ENCODE results near the gene ELP4.
"Not testable (repeated sequence)": the region's sequence is repeated elsewhere in the genome, so short reads cannot be mapped to it uniquely, and the experiment has no call there.

The ELP4 gene

DNA sequence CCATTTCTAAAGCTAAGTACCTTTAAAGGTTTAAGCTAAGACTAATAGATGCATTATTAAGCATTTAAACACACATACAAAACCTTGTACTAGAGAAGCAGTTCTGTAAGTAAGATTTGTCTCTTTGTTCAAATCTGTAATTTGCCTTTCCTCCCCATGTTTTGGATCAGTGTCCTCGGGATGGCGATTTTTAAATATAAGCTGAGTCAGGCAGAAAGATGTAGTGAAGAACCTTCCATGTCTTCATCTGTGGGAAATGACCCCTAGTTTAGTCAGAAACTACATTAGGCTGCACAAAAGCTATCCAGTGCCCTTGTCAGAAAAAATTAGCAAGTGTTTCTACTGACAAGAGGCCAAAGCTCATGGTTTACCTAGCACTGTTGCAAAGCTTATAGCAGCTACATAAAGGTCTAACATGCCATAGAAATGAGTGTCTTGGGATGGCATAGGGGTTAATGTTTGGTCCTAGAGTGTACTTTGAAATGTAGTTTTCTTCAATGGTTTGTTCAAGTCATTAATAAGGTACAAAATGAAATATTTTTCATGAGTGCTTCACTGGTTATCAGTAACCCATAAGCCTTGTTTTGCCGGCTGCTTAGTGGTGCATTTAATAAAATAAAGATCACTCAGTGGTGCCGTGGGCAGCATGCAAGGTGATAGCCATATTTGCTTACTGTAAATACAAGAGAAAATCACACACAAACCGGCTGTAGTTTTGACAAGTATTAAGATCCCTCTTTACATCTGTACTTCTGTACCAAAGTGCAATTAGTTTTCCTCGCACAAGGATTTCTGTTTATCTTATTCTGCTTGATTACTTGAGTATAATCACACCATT, 139.8 kb downstream of the ELP4 start:
- DNase-seq: no peak

DNA sequence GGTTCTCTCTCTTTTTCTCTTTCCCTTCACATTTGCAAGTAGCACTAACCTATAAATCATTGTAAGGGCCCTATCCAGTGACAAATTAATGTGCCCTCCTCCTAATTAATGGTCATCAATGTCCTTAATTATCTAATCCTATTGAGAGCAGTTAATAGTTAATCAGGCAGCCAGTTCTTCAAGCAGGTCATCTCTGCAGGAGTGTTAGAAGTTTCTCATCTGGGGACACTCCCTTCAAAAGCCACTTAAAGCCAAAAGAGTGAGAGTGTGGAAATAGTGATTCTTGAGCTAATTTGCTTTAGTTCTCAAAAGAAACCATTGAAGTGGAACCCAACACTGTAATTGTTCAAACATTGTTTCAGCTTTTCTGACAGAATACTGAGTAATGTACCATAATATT, 141.6 kb downstream of the ELP4 start:
- DNase-seq: no peak

DNA sequence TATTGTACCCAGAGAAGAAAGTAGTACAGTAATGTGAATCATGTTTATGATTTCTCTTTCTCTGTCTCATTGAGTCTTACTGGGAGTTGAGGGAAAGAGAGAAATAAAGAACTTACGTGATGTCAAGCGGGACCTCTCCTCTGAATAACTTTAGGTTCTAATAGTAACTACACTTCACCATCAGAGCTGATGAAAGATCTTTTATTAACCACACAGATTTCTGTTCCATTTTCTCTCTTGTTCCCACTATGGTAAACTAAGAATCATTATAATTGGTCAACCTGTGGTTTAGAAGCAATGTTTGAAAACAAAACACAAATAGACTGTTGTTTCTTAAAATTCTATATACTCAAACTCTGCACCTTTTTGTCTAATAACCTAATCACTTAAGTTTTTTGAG, 142.3 kb downstream of the ELP4 start:
- DNase-seq: no peak

DNA sequence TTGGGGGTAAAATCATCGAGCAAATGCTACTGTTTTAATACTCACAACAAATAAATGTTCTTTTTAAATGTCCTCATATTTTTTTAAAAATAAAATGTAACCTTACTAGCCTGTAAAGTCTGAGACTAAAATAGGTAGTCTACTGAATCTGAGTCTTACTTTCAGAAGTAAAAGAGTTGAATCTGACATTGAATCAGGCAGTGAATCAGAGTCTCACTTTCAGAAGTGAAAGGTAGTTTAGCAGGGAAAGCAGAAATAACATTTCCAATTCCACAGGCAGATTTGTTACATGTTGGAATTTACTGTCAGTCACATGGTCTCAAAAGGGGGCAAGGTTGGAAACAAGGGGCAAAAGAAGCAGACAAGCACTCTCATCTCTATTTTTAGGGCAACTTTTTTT, 143.0 kb downstream of the ELP4 start:
- no peak for DNase-seq

DNA sequence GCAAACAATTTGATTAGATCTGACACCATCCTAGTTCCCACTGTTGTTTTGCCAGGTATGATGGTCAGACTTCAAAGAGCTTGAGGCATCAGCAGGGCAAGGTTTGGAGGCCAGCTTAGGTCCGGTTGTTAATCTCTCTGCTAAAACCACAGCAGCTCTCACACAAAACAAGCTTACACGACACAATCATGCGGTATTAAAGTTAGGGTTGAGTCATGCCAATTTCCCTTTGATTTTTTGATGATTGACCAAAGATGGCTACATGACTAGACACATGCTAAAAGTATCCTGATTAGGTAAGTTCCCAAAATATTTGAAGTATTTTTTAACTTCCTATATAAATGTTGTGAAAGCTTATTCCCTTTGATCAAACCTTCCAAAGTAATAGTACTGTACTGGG, 145.9 kb downstream of the ELP4 start:
- no peak for DNase-seq

DNA sequence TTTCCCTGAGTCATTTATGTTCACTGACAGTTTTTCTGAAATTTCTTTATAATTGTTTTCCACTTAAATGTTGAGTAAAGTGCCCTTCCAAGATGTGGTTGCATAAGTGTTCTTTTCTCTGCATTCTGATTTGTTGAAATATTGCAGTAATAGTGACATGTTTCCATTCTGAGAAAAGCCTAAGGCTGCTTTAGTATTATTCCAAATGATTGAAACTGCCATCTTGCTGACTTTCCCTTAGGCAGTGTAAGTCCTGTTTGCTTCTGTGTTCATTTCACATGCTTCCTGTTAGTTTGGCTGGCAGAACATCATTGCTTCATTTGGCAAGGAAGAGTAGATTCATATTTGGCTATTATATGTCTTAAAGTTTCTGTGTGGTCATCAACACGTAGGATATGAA, 146.5 kb downstream of the ELP4 start:
- DNase-seq: no peak

DNA sequence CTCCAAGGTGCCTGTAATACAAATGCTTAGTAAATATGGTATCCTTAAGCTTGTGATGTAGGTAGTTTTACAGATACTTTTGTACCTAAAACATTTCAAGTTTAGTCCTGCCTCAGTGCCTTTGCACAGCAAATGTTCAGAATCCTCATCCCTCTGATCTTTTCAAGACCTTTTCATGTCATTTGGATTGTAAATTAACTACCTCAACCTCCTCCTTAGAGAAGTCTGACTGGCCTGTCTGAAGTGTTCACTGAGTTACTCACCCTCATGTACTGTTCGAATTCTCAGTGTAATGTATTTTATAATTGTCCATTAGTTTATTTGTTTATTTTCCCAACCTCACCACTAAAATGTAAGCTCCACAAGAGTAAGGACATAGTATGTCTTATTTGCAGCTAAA, 147.5 kb downstream of the ELP4 start:
- DNase-seq: no peak

DNA sequence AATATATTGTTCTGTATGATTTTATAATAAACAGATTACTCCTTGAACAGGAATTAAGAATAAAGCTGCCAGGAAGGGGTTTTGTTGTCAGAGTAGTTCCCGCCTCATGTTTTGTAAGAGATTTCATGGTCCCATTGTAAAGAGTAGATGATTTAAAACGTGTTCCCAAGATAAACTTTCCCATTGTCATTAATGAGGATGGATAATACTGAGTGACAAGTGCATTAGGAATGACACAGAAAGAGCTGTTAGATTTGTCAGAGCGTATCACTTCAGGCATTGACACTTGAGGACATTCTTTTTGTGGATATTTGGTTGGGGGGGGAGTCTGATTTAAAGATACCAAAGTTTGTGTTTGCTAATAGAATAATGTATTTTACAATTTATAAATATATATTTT, 154.6 kb downstream of the ELP4 start:
- DNase-seq: no peak

DNA sequence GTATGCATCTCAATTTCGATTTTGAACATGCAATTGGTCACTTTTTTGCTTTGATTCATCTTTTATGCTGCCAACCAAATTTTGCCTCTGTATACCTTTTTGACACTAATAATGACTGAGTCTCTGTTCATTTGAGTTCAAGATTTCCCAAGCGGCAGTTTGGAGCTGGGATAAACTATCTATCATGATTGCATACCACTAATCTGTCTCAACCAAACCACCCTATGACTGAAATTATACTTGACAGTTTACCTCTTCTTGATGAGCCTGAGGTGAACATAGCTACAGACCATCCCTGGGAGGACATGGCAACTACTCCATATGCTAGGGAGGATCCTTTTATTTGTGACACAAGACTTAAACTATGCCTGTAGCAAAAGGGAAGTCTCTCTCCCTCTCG, 155.4 kb downstream of the ELP4 start:
- DNase-seq: no peak

DNA sequence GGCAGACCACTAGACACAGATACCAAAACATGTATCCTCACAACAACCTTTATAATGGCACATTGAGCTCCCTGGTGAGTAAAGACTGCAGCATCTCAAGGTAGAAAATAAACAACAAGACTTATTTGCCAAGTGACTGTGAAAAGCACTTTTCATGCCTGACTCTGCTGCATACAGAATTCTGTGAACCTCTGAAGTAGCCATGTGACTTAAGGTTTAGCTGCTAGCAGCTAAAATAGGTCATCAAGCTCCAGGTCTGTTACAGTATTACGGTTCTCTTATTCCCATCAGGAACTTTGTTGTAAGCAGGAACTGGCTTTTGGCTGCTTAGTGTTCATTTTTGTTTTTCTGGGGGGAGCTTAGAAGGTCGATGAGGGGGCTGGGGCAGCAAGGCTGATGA, 162.1 kb downstream of the ELP4 start:
- no peak for DNase-seq

DNA sequence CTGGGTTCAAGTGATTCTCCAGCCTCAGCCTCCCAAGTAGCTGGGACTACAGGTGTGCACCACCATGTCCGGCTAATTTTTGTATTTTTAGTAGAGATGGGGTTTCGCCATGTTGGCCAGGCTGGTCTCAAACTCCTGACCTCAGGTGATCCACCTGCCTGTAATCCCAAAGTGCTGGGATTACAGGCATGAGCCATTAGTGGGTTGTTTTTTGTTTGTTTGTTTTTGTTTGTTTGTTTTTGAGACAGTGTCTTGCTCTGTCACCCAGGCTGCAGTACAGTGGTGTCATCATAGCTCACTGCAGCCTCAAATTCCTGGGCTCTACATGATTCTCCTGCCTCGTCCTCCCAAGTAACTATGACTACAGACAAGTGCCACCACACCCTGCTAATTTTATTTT, 163.5 kb downstream of the ELP4 start:
- not testable (repeated sequence) for DNase-seq

DNA sequence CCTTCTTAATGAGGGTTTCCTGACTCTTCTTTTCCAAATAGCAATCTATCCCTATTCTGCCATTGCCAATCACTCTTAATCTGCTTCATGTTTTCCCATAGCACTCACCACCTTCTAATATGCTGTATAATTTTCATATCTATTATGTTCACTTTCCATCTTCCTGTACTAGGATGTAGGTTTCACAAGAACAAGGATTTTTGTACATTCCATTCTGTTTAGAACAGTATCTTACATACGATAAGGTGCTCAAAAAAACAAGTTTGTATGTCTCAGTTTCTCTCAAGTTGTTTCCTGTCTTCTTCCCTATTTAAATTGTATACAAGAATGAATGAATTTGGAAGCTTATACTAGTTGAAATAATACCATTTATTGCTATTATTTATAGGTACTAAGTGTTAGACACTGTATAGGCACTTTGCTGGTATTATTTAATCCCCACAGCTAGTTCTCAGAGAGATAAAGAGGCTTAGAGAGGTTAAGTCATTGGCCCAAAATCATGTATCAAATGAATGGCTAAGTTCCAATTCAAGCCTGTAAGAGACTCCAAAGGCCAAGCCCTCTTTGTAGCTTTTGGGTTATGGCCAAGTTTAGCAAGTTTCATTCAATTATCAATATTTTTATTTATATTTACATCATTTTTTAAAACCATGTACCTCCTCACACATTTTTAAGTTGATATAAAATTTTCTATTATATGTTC, 166.9 kb downstream of the ELP4 start:
- no peak for DNase-seq

DNA sequence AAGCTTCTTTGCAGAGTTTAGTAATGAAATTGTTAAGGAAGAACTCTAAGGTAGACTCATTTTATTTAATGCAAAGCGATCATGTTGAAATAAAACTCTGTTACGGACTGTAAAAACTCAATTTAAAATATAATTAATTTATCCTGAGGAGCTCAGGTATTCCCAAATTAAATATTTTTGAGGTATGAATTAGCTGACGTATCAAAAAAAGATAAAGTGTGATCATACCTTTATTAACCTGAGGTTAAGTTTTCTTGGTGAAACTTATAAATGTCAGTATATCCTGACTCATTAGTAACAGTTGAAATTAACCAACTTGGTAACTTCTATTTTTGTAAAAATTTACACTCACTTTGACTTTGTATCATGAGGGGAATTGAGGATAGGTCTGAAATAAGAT, 171.2 kb downstream of the ELP4 start:
- DNase-seq: no peak

DNA sequence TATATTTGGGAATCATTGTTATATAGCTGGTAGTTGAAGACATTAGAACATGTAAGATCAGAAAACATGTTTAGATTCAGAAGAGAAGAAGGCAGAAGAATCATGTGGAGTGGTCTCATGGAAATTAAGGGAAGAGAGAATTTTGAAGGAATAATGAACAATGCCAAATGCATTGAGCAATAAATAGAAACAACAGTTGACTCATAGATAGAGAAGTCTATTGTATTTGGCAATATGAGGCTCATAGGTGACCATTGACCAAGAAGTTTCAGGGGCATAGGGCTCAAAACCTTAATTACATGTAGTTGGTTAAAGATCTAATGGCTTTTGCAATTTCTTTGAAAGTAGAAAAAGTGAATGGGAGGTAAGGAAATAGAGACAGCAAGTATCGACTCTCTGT, 177.7 kb downstream of the ELP4 start:
- no peak for DNase-seq

DNA sequence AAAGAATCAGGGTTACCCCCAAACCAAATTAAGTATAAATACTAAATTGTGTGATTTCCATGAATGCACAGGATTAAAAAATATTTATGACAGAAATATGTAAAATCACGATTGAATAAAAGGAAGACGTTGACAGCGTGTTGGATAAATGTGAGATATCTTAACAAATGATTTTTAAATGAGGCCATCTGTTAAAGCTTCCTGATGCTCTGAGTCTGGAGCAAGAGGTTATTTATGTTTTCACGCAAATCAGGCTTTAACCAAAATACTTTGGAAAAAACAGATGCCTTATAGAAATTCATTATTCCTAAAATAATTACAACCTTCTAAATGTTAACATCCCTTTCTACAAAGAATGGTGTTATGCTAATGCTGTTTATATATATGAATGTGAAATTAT, 178.3 kb downstream of the ELP4 start:
- DNase-seq: no peak

DNA sequence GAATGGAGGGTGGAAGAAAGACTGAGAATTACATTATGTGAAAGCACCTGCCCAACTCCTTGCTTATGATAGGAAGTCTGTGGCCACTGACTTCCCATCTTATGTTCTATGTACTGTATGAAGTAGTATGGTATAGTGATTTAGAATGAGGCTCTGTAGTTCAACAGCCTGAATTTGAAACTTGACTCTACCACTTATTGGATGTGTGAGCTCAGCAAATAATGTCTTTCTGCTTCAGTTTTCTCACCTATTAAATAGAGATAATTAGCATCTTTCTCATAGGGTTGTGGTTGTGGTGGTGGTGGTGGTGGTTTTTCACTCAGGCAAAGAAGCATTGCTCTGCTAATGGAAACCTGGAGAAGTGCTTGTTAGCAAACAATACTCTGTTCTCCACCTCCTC, 180.0 kb downstream of the ELP4 start:
- no peak for DNase-seq

DNA sequence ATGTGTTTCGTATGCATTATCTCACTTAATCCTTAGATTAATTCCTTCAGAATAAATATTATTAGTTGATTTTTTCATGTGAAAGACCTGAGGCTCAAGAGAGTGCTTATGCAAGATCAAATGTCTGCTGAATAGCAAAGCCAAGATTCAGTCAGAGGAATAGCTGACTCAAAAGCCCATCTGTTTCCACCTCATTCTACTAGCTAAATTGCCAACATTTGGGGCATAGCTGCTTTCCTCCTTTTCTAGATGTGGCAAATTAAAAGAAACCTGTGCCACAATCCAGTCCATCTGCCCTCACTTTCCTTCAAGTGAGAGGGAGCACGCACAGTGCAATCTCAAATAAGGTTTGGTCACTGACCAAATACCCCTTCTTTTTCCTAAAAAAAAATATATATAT, 180.5 kb downstream of the ELP4 start:
- DNase-seq: no peak

DNA sequence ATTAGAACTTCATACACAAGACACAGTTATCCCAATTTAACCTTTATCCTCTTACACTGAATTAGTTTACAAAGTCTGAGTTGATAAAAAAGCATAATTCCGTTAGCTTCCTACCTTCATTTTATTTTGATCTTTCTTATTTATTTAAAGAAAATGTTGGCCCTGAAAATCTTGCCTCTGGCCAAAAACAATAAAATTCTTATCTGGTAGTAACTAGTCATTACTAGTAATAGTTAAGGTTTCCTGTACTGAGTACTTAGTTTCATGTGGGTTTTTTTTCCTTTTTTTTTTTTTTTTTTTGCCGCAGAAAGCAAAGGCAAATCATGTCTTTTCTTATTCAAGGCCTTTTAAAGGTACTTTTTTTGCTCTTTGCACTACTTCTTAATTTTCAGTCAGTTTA, 180.9 kb downstream of the ELP4 start:
- no peak for DNase-seq

DNA sequence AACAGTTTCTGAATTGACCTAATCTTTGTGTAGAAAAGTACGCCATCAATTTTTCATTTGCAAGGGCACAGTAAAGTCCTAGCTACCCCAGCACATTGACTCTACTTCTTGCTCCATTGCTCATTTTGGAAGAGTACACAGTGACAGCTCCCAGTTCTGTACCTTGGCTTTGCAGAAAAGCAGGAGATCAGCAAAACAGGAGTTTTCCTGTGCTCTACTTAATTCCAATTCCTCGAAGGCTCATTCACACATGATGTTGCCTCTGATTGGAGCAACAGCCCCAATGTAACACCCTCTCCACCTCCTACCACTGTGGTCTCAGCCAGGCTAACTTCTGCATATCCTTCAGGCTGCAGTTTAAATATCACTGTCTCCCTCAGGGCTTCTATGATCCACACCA, 182.9 kb downstream of the ELP4 start:
- DNase-seq: no peak

DNA sequence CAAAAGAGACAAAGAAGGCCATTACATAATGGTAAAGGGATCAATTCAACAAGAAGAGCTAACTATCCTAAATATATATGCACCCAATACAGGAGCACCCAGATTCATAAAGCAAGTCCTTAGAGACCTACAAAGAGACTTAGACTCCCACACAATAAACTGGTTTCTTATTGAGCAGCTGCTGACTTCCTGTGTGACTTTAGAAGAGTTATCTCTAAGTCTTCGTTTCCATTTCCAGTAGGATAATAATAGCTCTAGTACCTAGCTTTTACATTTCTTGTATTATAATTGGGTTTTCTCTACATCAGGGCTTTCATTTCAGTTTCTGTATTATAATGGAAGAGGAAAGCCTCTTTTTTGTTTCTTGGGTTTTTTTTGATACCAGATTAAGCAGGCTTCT, 187.5 kb downstream of the ELP4 start:
- DNase-seq: not testable (repeated sequence)

DNA sequence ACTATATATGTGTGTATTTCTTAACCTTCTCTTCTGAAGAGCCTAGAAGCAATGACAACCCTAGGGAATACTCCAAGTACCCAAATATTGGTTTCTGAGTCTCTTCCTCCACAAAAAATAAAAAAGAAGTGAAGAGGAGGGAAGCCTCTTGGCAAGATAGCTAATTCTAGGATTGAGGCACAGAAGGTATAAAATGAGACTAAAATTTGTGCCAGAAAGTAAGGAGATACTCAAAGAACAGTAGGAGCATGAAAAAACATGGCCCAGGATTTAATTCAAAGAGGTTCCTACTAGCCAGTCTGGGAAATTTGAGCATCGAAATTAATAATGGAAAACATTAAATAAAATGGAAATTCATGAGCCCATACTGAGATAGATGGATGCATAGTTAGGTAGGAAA, 189.5 kb downstream of the ELP4 start:
- no peak for DNase-seq

DNA sequence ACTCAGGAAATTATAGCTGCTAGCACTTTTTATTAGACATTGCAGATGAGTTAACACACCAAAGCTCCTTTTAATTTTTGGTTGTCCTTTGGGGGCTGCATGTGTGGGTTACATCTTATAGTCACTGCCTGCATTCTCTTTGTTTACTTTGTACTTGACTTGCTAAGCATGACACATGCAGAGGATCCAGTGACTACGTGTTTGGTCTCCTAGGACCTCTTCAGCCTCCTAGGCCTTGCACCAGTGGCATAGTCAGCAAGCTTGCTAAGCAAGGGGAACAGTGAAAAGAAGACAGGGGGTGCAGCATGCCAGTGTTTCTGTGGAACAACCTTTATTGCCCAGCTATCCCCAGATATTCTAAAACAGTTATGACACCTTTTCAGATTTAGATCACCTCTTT, 193.4 kb downstream of the ELP4 start:
- DNase-seq: no peak

DNA sequence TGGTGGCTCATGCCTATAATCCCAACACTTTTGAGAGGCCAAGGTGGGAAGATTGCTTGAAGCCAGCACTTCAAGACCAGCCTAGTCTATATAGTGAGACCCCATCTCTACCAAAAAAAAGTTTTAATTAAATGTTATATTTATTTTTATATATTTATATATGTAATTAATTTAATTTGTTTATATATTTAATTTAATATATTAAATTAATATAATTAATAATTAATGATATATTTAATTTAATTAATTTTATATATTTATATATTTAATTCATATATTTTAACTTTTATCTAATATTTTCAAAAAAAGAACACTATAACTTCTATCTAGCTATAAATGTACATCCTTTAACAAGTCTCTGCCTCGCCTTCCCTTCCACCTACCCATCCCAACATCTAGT, 196.8 kb downstream of the ELP4 start:
- DNase-seq: no peak

DNA sequence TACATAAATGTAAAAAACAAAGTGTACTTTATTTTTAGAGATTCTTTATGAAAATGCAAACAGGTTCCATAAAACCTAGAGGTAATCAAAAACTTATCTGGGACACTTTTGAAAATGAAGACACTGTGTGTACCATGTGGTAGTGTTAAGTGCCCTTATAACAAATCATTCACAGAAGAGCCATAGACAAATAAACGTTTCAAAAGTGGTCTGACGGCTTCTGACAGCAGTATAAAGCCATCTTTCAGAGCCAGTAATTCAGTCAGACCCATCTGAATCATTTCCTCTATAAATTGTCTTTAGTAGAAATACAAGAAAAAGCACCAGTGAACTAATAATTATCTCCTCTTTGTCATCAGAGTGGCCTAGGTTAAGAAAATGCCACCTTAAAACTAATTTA, 201.6 kb downstream of the ELP4 start:
- DNase-seq: no peak

DNA sequence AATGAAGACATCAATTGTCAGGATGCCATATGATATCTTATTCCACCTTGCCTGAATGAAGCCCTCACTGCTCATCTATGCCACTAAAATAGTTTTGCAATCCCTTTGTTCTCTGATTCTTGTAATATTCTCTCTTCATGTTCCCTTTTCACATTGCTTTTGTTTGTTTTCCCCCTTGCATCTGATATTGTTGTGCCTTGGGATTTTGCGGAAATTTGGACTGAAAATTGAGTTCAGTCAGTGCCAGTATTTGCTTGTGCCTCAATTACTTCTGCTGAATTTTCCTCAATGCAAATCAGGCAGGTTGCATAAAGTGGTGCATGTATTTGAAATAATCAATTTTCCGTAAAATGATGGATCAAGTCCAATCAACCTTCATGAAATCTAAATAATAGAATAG, 203.3 kb downstream of the ELP4 start:
- no peak for DNase-seq

Data from activated naive CD4-positive, alpha-beta T cell treated with anti-CD3 and anti-CD28 coated beads, Interleukin-2, amount 50 U/mL, for 16 hours (primary cell).